OCI-LY1 (cell line): ENCODE measurements around the gene DIAPH1.

Source experiments
- EZH2 ChIP-seq: fragments of 200-600 bp; sonication (generic), shearing (Covaris generic); IDR thresholded peaks from 2 replicates; pipeline ENCODE4 v1.8.0; 2017; ENCODE audit warnings: borderline replicate concordance, mixed run types, mild to moderate bottlenecking, antibody characterized with exemption, low read length, moderate library complexity, mixed read lengths
- TF ChIP-seq, protein P1 (sequence below): fragments of 200-600 bp; sonication (generic), shearing (Covaris generic); IDR thresholded peaks from 2 replicates; pipeline ENCODE4 v1.5.1; 2017; ENCODE audit warnings: mild to moderate bottlenecking, antibody characterized with exemption, low read length, moderate library complexity, mixed read lengths

DNA sequence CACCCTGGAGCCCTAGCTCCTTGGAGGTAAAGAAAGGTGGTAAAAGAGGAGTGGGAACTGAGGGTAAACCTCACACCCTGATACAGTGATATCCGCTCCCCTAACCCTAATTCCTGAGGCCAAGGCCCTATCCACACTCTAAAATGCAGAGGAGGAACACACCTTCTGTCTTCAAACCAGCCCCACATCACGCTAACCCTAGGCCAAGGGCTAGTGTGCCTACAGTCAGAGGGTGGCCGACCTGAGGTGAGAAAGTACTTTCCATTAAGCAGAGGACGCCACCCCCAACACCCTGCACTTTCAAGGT is 17.3 kb upstream of the DIAPH1 start:
- TF ChIP-seq, protein P1, sequence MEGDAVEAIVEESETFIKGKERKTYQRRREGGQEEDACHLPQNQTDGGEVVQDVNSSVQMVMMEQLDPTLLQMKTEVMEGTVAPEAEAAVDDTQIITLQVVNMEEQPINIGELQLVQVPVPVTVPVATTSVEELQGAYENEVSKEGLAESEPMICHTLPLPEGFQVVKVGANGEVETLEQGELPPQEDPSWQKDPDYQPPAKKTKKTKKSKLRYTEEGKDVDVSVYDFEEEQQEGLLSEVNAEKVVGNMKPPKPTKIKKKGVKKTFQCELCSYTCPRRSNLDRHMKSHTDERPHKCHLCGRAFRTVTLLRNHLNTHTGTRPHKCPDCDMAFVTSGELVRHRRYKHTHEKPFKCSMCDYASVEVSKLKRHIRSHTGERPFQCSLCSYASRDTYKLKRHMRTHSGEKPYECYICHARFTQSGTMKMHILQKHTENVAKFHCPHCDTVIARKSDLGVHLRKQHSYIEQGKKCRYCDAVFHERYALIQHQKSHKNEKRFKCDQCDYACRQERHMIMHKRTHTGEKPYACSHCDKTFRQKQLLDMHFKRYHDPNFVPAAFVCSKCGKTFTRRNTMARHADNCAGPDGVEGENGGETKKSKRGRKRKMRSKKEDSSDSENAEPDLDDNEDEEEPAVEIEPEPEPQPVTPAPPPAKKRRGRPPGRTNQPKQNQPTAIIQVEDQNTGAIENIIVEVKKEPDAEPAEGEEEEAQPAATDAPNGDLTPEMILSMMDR, result no peak
- no peak for TF ChIP-seq EZH2
